VCaP (cell line): ENCODE data around the gene CES2.

Experiments
- H3K27ac ChIP-seq: fragments of 450-650 bp; 2 replicates; pipeline ENCODE4 v1.5.1; 2017
- CTCF ChIP-seq: fragments of 450-650 bp; conservative IDR thresholded peaks from 2 replicates; pipeline ENCODE4 v1.5.1; 2017; ENCODE audit warnings: mild to moderate bottlenecking, moderate library complexity

Gene CES2

GRCh38 chr16:66910175-66910940 lies 25.0 kb upstream of the CES2 start:
- no peak overlapping the region for H3K27ac ChIP-seq
- TF ChIP-seq CTCF: no peak

GRCh38 chr16:66911112-66911511 lies 24.2 kb upstream of the CES2 start:
- no peak for TF ChIP-seq CTCF
- H3K27ac ChIP-seq: no peak overlapping the region

- no peak overlapping the region for H3K27ac ChIP-seq
- no peak for TF ChIP-seq CTCF
Observed at GRCh38 chr16:66911801-66912200, 23.5 kb upstream of the CES2 start.

- H3K27ac ChIP-seq: no peak overlapping the region
- no peak for TF ChIP-seq CTCF
Observed at GRCh38 chr16:66913081-66913480, 22.2 kb upstream of the CES2 start.

GRCh38 chr16:66913711-66914110 lies 21.6 kb upstream of the CES2 start:
- no peak overlapping the region for H3K27ac ChIP-seq
- TF ChIP-seq CTCF: no peak

- no peak overlapping the region for H3K27ac ChIP-seq
- no peak for TF ChIP-seq CTCF
Observed at GRCh38 chr16:66914541-66914940, 20.8 kb upstream of the CES2 start.

GRCh38 chr16:66915041-66915440 lies 20.3 kb upstream of the CES2 start:
- H3K27ac ChIP-seq: no peak overlapping the region
- TF ChIP-seq CTCF: no peak
